Iris pigment epithelial cell (primary cell): ENCODE results near the gene DHX58.

ENCODE experiments used
- DNase-seq: peaks from one replicate; pipeline ENCODE4 v3.0.0-alpha.2; 2011; ENCODE audit warnings: low read depth

Gene DHX58

DNA sequence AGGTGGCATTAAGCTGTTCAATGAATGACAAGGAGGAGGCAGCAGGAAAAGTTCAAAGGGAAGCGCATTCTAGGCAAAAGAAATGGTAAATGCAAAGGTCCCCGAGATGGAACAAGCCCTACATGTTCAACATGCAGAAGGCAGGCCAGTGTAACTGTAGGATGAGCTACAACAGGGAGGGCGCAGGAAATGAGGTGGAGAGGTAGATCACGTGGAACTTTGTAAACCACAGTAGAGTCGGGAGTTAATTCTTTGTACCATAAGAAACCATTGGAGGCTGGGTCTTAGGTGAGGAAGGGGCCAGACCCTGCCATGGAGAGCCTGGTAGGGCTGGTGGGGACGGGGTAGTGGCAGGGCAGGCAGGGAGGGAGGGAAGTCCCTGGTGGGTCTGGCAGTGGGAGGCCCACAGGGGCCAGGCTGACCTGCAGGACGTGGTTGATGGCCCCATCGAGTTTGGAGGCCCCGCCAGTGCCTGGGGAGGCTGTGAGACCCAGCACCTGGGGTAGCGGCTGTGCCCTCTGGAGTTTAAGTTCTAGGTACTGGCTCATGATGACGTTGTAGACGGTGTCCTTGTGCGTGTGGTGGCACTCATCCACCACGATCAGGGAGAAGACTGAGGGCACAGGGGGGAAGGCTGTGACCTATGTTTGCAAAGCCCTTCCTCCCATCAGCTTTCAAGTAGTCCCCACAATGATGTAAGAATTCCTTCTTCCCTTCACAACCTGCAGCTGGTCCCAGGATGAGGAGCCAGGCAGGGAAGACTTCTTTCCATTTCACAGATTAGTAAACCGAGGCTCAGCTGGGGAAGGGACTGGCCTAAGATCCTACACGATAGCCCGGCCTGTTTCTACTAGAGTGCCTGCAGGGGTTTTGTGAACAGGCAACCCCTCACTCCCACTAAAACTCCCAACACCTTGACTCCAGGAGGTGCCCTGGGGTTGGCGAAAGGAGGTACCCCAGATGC, 1.9 kb downstream of the DHX58 start:
- no peak for DNase-seq

DNA sequence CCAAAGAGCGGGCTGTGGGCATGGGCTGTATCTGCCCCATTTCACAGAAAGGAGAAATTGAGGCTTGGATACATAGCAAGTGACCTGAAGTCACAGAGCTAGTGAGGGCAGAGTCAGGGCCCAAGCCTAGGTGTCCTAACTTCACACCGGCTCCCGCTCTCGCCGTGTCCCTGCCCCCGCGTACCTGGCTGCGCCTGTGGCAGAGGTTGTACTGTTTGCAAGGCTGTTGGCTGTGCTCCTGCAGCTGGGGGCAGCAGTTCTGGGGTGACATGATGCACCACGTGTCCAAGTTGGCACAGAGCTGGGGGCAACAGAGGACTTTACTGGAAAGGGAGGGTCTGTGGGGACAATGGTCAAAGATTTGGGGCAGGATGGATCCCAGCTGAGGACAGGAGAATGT, 3.4 kb downstream of the DHX58 start:
- DNase-seq, result no peak

DNA sequence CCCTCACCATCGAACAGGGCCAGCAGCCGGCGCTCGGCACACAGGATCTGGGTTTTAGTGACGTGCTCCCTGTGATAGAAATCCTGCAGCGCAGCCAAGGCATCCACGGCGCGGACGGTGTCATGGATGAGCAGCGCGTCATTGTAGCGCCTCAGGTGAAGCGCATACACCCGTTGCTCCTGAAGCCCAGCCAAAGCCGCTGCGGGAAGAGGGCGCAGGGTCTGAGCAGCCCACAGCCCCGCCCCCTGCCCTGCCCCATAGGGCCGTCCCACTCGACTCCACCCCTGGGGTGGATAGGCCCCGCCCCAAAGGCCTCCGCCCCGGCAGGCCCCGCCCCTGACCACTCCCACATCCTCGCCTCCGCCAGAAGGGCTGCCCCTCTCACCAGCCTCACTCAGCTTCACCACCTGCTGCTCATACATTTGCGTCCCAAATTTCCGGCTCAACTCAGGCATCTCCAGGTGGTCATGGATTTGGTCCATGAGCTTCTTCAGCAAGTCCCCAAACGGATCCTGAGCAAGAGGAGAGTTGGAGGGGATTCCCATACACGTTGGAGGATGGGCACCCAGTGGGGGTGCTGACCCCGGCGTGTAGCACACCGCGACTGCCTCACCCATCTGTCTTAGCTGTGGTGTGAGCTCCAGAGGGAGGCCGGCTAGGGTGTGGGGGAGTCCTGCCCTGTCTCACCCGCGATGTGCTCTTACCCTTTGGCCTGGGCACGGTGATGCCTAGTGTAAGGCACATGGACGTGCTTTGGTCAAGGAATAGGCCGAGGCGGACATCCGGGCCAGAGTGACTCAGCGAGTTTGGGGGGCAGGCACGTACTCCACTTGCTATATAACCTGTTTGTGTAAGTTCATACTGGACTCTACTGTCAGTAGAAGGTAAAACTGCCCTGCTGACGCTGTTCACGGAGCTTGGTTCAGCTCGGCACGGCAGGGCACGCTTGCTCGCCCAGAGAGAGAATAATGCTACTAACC, 4.6 kb downstream of the DHX58 start:
- DNase-seq, result peak; percentile 57

DNA sequence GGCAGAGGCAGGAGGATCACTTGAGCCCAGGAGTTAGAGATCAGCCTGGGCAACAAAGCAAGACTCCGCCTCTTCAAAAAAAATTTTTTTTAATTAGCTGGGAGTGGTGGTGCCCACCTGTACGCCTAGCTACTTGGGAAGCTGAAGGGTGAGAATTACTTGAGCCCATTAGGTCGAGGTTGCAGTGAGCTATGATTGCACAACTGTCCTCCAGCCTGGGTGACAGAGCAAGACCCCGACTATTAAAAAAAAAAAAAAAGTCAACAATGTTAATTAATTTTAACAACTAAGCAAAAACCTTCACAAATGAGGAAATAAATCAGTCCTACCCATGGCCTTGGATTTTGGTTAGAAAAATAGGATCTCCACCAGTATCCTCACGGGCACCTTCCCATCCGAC, 5.4 kb downstream of the DHX58 start:
- DNase-seq, result no peak

- DNase-seq, result no peak
Observed at GRCh38 chr17:42106009-42106408, 6.5 kb downstream of the DHX58 start.

DNA sequence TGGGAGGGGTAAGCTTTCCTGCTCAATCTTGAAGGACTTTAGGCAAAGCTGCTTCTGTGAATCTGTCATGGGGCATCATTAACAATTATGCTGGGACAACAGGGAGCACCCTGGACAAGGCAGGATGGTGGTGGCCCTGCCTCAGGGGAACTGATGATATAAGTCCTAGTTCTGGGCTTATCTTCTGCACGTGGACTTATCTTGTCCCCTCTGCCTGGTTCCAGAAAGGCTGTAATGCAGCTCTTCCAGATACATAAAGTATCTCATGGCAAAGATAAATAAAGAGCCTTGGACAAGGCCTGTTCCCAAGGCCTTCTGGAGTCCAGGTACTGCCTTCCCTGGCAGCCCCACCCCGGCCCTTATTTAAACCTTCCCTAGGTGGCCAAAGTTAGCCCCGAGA, 8.2 kb downstream of the DHX58 start:
- no peak for DNase-seq

DNA sequence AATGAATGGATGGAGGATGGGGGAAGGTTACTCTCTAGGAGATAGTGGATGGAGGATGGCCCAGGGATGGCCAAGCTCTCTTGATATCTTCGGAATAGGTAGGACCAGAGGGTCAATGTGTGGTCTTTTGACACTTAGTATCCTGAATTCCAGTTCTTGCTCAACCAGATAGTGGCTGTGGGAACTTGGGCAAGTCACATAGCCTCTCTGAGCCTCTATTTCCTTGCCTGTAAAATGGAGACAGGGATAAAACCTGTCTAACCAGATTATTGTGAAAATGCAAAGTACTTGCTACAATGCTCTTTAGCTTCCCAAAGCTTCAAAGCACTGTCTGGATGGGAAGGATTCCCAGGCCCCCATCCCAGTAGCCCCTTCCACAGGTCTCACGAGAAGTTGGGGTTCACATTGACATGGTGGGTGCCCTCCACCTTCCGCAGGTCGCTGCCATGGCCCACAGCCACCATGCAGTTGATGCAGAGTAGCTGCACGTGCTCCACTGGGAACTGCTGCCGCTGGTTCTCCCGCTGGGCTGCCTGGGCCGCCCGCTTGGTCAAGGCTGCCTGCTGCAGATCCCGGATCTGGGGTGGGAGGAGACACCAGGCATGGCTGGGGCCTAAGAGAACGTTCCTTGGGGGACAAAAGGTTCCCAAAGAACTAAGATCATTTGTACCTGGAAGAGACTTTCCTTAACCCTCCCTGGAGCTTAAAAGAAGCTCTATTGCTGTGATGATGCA, 9.1 kb downstream of the DHX58 start:
- DNase-seq, result no peak

- DNase-seq, result peak; percentile 57
Observed at GRCh38 chr17:42101513-42102292, 10.8 kb downstream of the DHX58 start.

- no peak for DNase-seq
Observed at GRCh38 chr17:42098730-42099399, 13.6 kb downstream of the DHX58 start.

GRCh38 chr17:42097691-42098631, 14.6 kb downstream of the DHX58 start, which contains the start of gene ZNF385C:
ZNF385C (minus strand) TSS chr17:42098473; CDS start chr17:42063056, 35,417 bp downstream.
- DNase-seq, result no peak

DNA sequence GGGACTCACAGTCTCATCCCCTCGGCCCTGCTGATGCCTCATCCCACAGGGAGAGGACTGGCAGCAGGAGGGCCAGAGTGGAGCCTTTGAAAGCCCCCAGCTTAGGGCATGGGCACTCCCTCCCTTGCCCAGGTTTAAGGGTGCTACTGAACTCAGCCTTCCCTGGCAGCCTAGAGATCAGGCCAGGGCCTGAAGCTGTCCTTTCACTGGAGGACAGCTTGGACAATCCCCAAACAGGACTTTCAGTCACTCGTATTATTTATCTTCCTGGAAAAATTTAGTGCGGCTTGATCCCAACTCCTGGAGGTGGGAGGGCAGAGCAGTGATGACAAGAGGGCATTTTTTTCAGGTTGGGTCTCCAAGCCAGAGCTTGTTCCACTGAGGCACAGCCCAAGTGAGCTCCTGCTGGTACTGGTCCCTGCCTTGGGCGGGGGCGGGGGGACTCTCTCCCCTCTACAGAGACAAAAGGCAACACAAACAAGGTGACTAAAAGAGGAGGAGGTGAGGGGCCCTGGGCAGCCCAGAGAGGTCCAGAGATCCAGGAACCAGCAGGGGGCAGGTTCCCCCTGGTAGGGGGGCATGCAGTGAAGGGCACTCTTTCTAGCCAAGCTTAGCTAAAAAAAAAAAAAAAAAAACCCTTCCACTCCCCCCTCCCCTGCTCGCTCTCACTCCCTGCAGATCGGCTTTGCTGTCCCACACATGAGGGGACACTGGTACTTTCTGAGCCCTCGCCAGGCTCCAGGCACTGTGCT, 16.0 kb downstream of the DHX58 start:
- DNase-seq, result no peak

- no peak for DNase-seq
Observed at GRCh38 chr17:42094375-42095069, 18.0 kb downstream of the DHX58 start.

DNA sequence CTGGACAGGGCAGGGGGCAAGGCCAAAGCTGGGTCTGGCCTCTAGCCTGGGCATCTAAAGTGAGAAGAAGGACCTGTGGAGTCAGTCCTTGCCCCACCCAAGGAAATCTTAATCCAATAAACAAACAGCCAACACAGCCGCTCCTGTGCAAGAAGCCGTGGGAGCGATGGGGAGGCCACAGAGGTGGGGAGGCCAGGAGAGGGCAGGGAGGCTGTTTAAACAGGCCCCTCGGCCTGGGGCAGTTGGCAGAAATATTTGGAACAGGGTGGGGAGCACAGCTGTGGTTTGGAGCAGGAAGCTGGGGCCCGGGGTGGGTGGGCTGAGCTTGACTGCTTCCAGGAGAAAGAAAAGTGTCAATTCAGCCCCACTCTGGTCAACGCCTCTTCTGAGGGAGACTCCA, 19.6 kb downstream of the DHX58 start:
- DNase-seq, result no peak

- no peak for DNase-seq
Observed at GRCh38 chr17:42090964-42091790, 21.3 kb downstream of the DHX58 start.

DNA sequence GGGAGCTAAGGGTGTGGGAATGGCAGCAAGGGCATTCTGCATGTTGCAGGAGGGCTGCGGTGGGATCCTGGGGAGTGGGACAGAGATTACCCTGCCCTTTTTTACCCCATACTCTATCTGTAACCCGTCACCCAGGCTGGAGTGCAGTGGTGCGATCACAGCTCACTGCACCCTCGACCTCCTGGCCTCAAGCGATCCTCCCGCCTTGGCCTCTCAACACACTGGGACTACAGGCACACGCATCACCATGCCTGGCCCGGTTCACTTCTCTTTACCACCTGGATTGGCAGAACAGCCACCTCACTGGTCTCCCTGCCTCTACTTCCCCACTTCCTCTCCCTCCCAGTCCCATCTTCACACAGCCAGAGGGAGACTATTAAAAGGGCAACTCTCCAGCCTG, 23.8 kb downstream of the DHX58 start:
- no peak for DNase-seq

DNA sequence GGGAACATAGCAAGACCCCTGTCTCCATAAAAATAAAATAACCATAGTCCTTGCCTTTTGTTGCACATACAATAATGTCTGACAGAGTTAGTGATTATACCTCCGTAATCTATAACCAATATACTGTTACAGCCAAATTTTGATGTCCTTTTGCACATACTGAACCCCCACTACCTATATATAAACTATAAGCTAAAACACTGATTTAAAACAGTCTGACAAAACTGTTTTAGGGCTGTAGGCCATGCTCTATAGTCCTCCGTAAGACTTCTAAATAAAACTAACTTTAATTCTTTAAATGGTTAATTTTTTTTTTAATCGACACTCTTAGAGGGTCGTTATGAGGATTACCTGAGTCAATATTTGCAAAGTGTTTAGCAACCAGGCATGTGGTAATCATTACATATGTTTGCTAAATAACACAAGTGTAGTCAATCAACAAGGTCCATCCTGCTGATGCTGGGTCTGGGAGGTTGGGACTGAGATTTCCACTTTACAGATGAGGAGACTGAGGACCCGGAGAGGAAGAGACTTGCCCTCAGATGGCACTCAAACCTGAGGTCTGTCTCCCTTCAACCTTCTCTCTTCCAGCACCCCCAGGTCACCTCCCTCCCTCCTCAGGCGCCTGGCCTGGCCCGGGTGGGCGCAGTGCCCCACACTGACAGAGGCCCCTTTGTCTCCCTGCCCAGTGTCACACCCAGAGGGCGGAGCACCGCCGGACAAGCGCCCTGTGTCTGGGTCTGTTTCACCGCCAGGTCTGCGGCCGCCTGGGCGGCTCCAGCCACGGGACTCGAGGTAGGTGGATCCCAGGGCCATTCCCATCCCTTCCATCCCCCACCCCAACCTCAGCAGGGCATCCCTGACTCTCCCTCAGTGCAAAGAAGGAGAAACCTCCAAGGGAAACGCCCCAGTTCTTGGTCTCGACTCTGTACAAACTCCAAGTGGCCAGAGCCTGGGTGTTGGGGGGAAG, 24.5 kb downstream of the DHX58 start:
- DNase-seq, result no peak
